SK-N-SH treated with all-trans-retinoic acid at 6 μM for 48 hours (cell line): ENCODE data around the gene ANO9.

Experiments
- ATAC-seq: fragments of 200-7000 bp; cut with Tn5 transposase; 3 replicates; pipeline ENCODE4 v1.9.1; 2020; ENCODE audit warnings: mild to moderate bottlenecking, moderate library complexity
- ARNTL ChIP-seq: fragments of 450-650 bp; formaldehyde crosslinking; IDR thresholded peaks from 2 replicates; pipeline ENCODE4 v1.5.0; 2020; ENCODE audit warnings: low read depth, mild to moderate bottlenecking, moderate library complexity, borderline replicate concordance
- BACH2 ChIP-seq: fragments of 250-450 bp; sonication (Bioruptor Pico); IDR thresholded peaks from 2 replicates; pipeline ENCODE4 v1.9.0; 2021; ENCODE audit warnings: mild to moderate bottlenecking, borderline replicate concordance
- CSDC2 ChIP-seq: fragments of 250-450 bp; sonication (Bioruptor Pico); IDR thresholded peaks from 2 replicates; pipeline ENCODE4 v1.5.0; 2020; ENCODE audit warnings: mild to moderate bottlenecking, moderate library complexity
- ESRRG ChIP-seq: fragments of 250-450 bp; sonication (Bioruptor Pico); IDR thresholded peaks from 2 replicates; pipeline ENCODE4 v1.6.1; 2021; ENCODE audit warnings: mild to moderate bottlenecking
- GLIS3 ChIP-seq: fragments of 250-450 bp; sonication (Bioruptor Pico); IDR thresholded peaks from 2 replicates; pipeline ENCODE4 v1.5.0; 2020; ENCODE audit warnings: mild to moderate bottlenecking, moderate library complexity
- OSR1 ChIP-seq: fragments of 250-450 bp; sonication (Bioruptor Pico); IDR thresholded peaks from 2 replicates; pipeline ENCODE4 v1.8.0; 2022; ENCODE audit warnings: moderate library complexity, mild to moderate bottlenecking, inconsistent platforms
- POU6F1 ChIP-seq: fragments of 250-450 bp; sonication (Bioruptor Pico); IDR thresholded peaks from 2 replicates; pipeline ENCODE4 v1.8.0; 2021; ENCODE audit warnings: low read depth, mild to moderate bottlenecking, moderate library complexity, borderline replicate concordance
- PPARA ChIP-seq: fragments of 250-450 bp; sonication (Bioruptor Pico); IDR thresholded peaks from 2 replicates; pipeline ENCODE4 v1.5.0; 2020; ENCODE audit warnings: mild to moderate bottlenecking, borderline replicate concordance
- TCF4 ChIP-seq: fragments of 250-450 bp; sonication (Bioruptor Pico); IDR thresholded peaks from 2 replicates; pipeline ENCODE4 v1.8.0; 2021; ENCODE audit warnings: mild to moderate bottlenecking, moderate library complexity, borderline replicate concordance
- TOX ChIP-seq: fragments of 250-450 bp; sonication (Bioruptor Pico); IDR thresholded peaks from 2 replicates; pipeline ENCODE4 v1.8.0; 2021; ENCODE audit warnings: mild to moderate bottlenecking, moderate library complexity, borderline replicate concordance
- ZC3H10 ChIP-seq: fragments of 250-450 bp; sonication (Bioruptor Pico); IDR thresholded peaks from 2 replicates; pipeline ENCODE4 v1.5.1; 2021; ENCODE audit warnings: mild to moderate bottlenecking, moderate library complexity
- ZFP3 ChIP-seq: fragments of 250-450 bp; sonication (Bioruptor Pico); IDR thresholded peaks from 2 replicates; pipeline ENCODE4 v1.5.0; 2020; ENCODE audit warnings: mild to moderate bottlenecking, moderate library complexity
- ZFP30 ChIP-seq: fragments of 450-650 bp; formaldehyde crosslinking; IDR thresholded peaks from 2 replicates; pipeline ENCODE4 v1.5.0; 2022; ENCODE audit warnings: mild to moderate bottlenecking, moderate library complexity
- ZNF565 ChIP-seq: fragments of 450-650 bp; formaldehyde crosslinking; conservative IDR thresholded peaks from 2 replicates; pipeline ENCODE4 v1.5.0; 2020; ENCODE audit warnings: low read depth, mild to moderate bottlenecking, moderate library complexity
- ZNF70 ChIP-seq: fragments of 450-650 bp; formaldehyde crosslinking; IDR thresholded peaks from 2 replicates; pipeline ENCODE4 v1.5.0; 2020; ENCODE audit warnings: mild to moderate bottlenecking, moderate library complexity
- ZNF8 ChIP-seq: fragments of 450-650 bp; formaldehyde crosslinking; IDR thresholded peaks from 2 replicates; pipeline ENCODE4 v1.5.0; 2020; ENCODE audit warnings: mild to moderate bottlenecking, moderate library complexity
- TF ChIP-seq, protein P1 (sequence below): fragments of 250-450 bp; sonication (Bioruptor Pico); IDR thresholded peaks from 2 replicates; pipeline ENCODE4 v1.5.1; 2020; ENCODE audit warnings: low read depth, mild to moderate bottlenecking, moderate library complexity
- TF ChIP-seq, protein P2 (sequence below): fragments of 250-450 bp; sonication (Bioruptor Pico); IDR thresholded peaks from 2 replicates; pipeline ENCODE4 v1.5.1; 2021; ENCODE audit warnings: mild to moderate bottlenecking, moderate library complexity
- TF ChIP-seq, protein P3 (sequence below): fragments of 250-450 bp; sonication (Bioruptor Pico); IDR thresholded peaks from 2 replicates; pipeline ENCODE4 v1.8.0; 2020; ENCODE audit warnings: mild to moderate bottlenecking, moderate library complexity, borderline replicate concordance

ANO9 gene

GRCh38 chr11:383431-383830 lies 58.4 kb downstream of the ANO9 start:
- TF ChIP-seq ZNF8 (CRISPR knock-in tag) (no peak), TOX (no peak), PPARA (no peak), TCF4 (CRISPR knock-in tag) (no peak), ZFP3 (CRISPR knock-in tag) (no peak), ARNTL (CRISPR knock-in tag) (no peak)
- TF ChIP-seq, protein P1, sequence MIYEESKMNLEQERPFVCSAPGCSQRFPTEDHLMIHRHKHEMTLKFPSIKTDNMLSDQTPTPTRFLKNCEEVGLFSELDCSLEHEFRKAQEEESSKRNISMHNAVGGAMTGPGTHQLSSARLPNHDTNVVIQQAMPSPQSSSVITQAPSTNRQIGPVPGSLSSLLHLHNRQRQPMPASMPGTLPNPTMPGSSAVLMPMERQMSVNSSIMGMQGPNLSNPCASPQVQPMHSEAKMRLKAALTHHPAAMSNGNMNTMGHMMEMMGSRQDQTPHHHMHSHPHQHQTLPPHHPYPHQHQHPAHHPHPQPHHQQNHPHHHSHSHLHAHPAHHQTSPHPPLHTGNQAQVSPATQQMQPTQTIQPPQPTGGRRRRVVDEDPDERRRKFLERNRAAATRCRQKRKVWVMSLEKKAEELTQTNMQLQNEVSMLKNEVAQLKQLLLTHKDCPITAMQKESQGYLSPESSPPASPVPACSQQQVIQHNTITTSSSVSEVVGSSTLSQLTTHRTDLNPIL (CRISPR knock-in tag): no peak
- TF ChIP-seq, all 23 proteins: peak for 0

GRCh38 chr11:382081-382629 lies 59.7 kb downstream of the ANO9 start:
- no peak for ATAC-seq

More at GRCh38 chr11:383431-383830, 58.4 kb downstream of the ANO9 start:
- no peak; the same call in 1 of the 3 replicates for ATAC-seq

DNA sequence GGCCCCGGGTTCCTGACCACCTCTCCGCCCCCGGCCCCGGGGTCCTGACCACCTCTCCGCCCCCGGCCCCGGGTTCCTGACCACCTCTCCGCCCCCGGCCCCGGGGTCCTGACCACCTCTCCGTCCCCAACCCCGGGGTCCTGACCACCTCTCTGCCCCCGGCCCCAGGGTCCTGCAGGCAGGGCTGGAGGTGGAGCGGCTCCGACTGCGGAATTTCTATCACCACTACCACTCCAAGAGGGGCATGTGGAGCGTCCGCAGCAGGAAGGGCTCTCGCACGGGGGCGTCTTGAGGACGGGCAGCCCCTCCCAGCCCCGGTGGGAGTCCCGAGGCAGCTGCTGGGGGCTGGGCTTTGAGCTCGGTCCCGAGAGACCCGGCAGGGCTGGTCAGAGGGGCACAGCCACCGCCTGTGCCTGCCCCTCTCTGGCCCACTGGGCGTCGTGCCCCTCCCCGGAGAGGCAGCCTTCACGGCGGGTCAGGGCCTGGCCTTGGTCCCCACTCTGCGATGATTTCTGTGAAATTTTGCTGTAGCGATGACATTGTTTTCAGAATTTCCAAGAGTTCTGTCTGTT lies 60.2 kb downstream of the ANO9 start:
- no peak for ATAC-seq
- TF ChIP-seq ZFP30 (CRISPR knock-in tag) (no peak), TCF4 (CRISPR knock-in tag) (no peak), GLIS3 (CRISPR knock-in tag) (no peak), ZC3H10 (CRISPR knock-in tag) (no peak), ZNF565 (CRISPR knock-in tag) (no peak), ARNTL (CRISPR knock-in tag) (no peak), PPARA (no peak), ZNF8 (CRISPR knock-in tag) (no peak), ZNF70 (CRISPR knock-in tag) (no peak), OSR1 (CRISPR knock-in tag) (no peak), ZFP3 (CRISPR knock-in tag) (no peak), ESRRG (CRISPR knock-in tag) (no peak), POU6F1 (no peak)
- TF ChIP-seq, protein P2, sequence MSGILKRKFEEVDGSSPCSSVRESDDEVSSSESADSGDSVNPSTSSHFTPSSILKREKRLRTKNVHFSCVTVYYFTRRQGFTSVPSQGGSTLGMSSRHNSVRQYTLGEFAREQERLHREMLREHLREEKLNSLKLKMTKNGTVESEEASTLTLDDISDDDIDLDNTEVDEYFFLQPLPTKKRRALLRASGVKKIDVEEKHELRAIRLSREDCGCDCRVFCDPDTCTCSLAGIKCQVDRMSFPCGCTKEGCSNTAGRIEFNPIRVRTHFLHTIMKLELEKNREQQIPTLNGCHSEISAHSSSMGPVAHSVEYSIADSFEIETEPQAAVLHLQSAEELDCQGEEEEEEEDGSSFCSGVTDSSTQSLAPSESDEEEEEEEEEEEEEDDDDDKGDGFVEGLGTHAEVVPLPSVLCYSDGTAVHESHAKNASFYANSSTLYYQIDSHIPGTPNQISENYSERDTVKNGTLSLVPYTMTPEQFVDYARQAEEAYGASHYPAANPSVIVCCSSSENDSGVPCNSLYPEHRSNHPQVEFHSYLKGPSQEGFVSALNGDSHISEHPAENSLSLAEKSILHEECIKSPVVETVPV: no peak
- TF ChIP-seq, protein P1 (CRISPR knock-in tag): no peak
- TF ChIP-seq, protein P3, sequence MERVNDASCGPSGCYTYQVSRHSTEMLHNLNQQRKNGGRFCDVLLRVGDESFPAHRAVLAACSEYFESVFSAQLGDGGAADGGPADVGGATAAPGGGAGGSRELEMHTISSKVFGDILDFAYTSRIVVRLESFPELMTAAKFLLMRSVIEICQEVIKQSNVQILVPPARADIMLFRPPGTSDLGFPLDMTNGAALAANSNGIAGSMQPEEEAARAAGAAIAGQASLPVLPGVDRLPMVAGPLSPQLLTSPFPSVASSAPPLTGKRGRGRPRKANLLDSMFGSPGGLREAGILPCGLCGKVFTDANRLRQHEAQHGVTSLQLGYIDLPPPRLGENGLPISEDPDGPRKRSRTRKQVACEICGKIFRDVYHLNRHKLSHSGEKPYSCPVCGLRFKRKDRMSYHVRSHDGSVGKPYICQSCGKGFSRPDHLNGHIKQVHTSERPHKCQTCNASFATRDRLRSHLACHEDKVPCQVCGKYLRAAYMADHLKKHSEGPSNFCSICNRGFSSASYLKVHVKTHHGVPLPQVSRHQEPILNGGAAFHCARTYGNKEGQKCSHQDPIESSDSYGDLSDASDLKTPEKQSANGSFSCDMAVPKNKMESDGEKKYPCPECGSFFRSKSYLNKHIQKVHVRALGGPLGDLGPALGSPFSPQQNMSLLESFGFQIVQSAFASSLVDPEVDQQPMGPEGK (CRISPR knock-in tag): no peak

More at GRCh38 chr11:382081-382629, 59.7 kb downstream of the ANO9 start:
- TF ChIP-seq ZNF70 (CRISPR knock-in tag): no peak
- TF ChIP-seq GLIS3 (CRISPR knock-in tag): no peak
- TF ChIP-seq TCF4 (CRISPR knock-in tag): no peak
- TF ChIP-seq BACH2: no peak
- TF ChIP-seq, protein P2: no peak
- TF ChIP-seq ESRRG (CRISPR knock-in tag): no peak
- no peak for TF ChIP-seq ZNF565 (CRISPR knock-in tag)
- TF ChIP-seq CSDC2 (CRISPR knock-in tag): no peak
- TF ChIP-seq, protein P3 (CRISPR knock-in tag): no peak
- TF ChIP-seq OSR1 (CRISPR knock-in tag): no peak
- TF ChIP-seq, all 23 proteins: peak for 0
